H1 (cell line): ENCODE results near the gene SLC1A2. TPM values are rescaled to one million over a fixed set of nuclear protein-coding genes. Genes with fewer than 3 reads are reported as not detected.

Experiments used
- CTCF ChIA-PET: fragments of 300-600 bp; sonication (Branson Sonifier 250); formaldehyde crosslinking; loops from one replicate; lab custom pipeline; 2021; ENCODE audit not compliant: partially characterized antibody; lab: Charles Lee
- POLR2A ChIA-PET: fragments of 300-600 bp; sonication (Branson Sonifier 250); formaldehyde crosslinking; loops from one replicate; lab custom pipeline; 2021; ENCODE audit warnings: inconsistent platforms; ENCODE audit not compliant: partially characterized antibody; lab: Charles Lee
- DNase-seq, 2 experiments: peaks; one replicate each; pipeline versions ENCODE4 v3.0.0 to v3.0.0-alpha.2; 2010 to 2022; ENCODE audit warnings: low spot score in 2 of 2, low read depth in 1 of 2, mixed read lengths in 1 of 2
- FAIRE-seq: peaks from 2 replicates; lab custom pipeline; 2011; peaks lifted over from hg19 to GRCh38; lab: Jason Lieb, UNC
- H2AFZ ChIP-seq: 2 replicates; pipeline ENCODE4 v1.8.1; 2012; ENCODE audit warnings: low read length, inconsistent platforms
- H2AK5ac ChIP-seq: 2 replicates; pipeline ENCODE4 v1.6.1; 2013; ENCODE audit warnings: low read depth, low read length
- H2BK120ac ChIP-seq: replicated peaks from 2 replicates; pipeline ENCODE3; 2013; ENCODE audit warnings: low read depth, low read length, inconsistent platforms
- H2BK12ac ChIP-seq: 2 replicates; pipeline ENCODE4 v1.6.1; 2013; ENCODE audit warnings: low read depth, low read length
- H2BK15ac ChIP-seq: 2 replicates; pipeline ENCODE4 v1.6.1; 2013; ENCODE audit warnings: low read length
- H2BK20ac ChIP-seq: 2 replicates; pipeline ENCODE4 v1.6.1; 2013; ENCODE audit warnings: low read length
- H2BK5ac ChIP-seq: 2 replicates; pipeline ENCODE4 v1.6.1; 2013; ENCODE audit warnings: low read depth, low read length
- H3K14ac ChIP-seq: 2 replicates; pipeline ENCODE4 v1.6.1; 2013; ENCODE audit warnings: inconsistent platforms; ENCODE audit not compliant: insufficient read length
- H3K18ac ChIP-seq: 2 replicates; pipeline ENCODE4 v1.6.1; 2013; ENCODE audit warnings: low read length; ENCODE audit errors: extremely low read depth
- H3K23ac ChIP-seq: 2 replicates; pipeline ENCODE4 v1.6.1; 2013; ENCODE audit warnings: inconsistent platforms; ENCODE audit not compliant: insufficient read length
- H3K23me2 ChIP-seq: 2 replicates; pipeline ENCODE4 v1.6.1; 2013; ENCODE audit warnings: low read depth, low read length
- H3K27ac ChIP-seq: 2 replicates; pipeline ENCODE4 v1.6.1; 2011; ENCODE audit warnings: low read depth, low read length, inconsistent platforms
- H3K27me3 ChIP-seq, 4 experiments: replicated peaks in 1 of 4; 1 replicate in 1 of 4; 2 replicates in 3 of 4; pipeline versions ENCODE4 v1.6.1 to v1.8.1; 2011 to 2013; ENCODE audit warnings: low read length in 3 of 4, mild to moderate bottlenecking in 3 of 4, inconsistent platforms in 2 of 4, mixed read lengths in 2 of 4, moderate library complexity in 1 of 4; ENCODE audit not compliant: control insufficient read depth in 3 of 4, insufficient read depth in 3 of 4; ENCODE audit errors: extremely low read depth in 1 of 4
- H3K36me3 ChIP-seq, 4 experiments: 2 replicates each; pipeline versions ENCODE4 v1.6.1 to v1.8.1; 2011 to 2013; ENCODE audit warnings: mild to moderate bottlenecking in 4 of 4, low read length in 3 of 4, moderate library complexity in 2 of 4, control low read depth in 1 of 4, inconsistent platforms in 1 of 4; ENCODE audit not compliant: insufficient read depth in 4 of 4, control insufficient read depth in 2 of 4
- H3K4ac ChIP-seq: replicated peaks from 2 replicates; pipeline ENCODE3; 2013; ENCODE audit warnings: low read length, low read depth, mixed read lengths, inconsistent platforms; ENCODE audit not compliant: insufficient read length
- H3K4me1 ChIP-seq, 4 experiments: replicated peaks in 1 of 4; 1 replicate in 1 of 4; 2 replicates in 3 of 4; pipeline versions ENCODE4 v1.6.1 to v1.8.1; 2011 to 2013; ENCODE audit warnings: low read length in 3 of 4, inconsistent platforms in 2 of 4, mixed read lengths in 1 of 4; ENCODE audit not compliant: insufficient read depth in 4 of 4, control insufficient read depth in 3 of 4
- H3K4me2 ChIP-seq, 2 experiments: 2 replicates each; pipeline versions ENCODE4 v1.6.1 to v1.8.1; 2011 to 2013; ENCODE audit warnings: low read depth in 2 of 2, low read length in 2 of 2, control low read depth in 1 of 2, inconsistent platforms in 1 of 2, mild to moderate bottlenecking in 1 of 2; ENCODE audit not compliant: insufficient read depth in 1 of 2
- H3K4me3 ChIP-seq, 4 experiments: fragments of 200-600, 300-600 bp in 1 of 4; sonication (generic), shearing (Covaris generic), sonication (Bioruptor Twin) in 1 of 4; 2 replicates each; pipeline versions ENCODE4 v1.5.1 to v1.8.1; 2011 to 2016; ENCODE audit warnings: low read length in 4 of 4, low read depth in 3 of 4, control low read depth in 2 of 4, inconsistent platforms in 2 of 4, mild to moderate bottlenecking in 2 of 4, mixed read lengths in 1 of 4, moderate library complexity in 1 of 4; ENCODE audit not compliant: insufficient read depth in 2 of 4; ENCODE audit errors: extremely low read depth in 1 of 4
- H3K56ac ChIP-seq: replicated peaks from 2 replicates; pipeline ENCODE3; 2013; ENCODE audit warnings: low read depth, mild to moderate bottlenecking, mixed read lengths, low read length, inconsistent platforms; ENCODE audit not compliant: insufficient read length
- H3K79me1 ChIP-seq: 2 replicates; pipeline ENCODE4 v1.6.1; 2013; ENCODE audit warnings: low read depth, low read length, control low read depth
- H3K79me2 ChIP-seq, 2 experiments: 2 replicates each; pipeline versions ENCODE4 v1.6.1 to v1.8.1; 2012 to 2013; ENCODE audit warnings: low read length in 2 of 2, mild to moderate bottlenecking in 2 of 2, inconsistent platforms in 1 of 2; ENCODE audit not compliant: insufficient read depth in 2 of 2, control insufficient read depth in 1 of 2
- H3K9ac ChIP-seq, 4 experiments: replicated peaks in 1 of 4; 1 replicate in 1 of 4; 2 replicates in 3 of 4; pipeline versions ENCODE4 v1.6.1 to v1.8.1; 2011 to 2013; ENCODE audit warnings: low read depth in 3 of 4, low read length in 3 of 4, control low read depth in 2 of 4, mild to moderate bottlenecking in 2 of 4, moderate library complexity in 2 of 4, inconsistent platforms in 1 of 4; ENCODE audit errors: extremely low read depth in 1 of 4
- H3K9me3 ChIP-seq, 2 experiments: 2 replicates each; pipeline versions ENCODE4 v1.6.1 to v1.8.1; 2012 to 2013; ENCODE audit warnings: mild to moderate bottlenecking in 2 of 2, moderate library complexity in 2 of 2, control low read depth in 1 of 2, inconsistent platforms in 1 of 2, low read depth in 1 of 2, low read length in 1 of 2, mixed read lengths in 1 of 2; ENCODE audit not compliant: insufficient read depth in 2 of 2
- H4K20me1 ChIP-seq, 2 experiments: replicated peaks in 1 of 2; 2 replicates each; pipeline versions ENCODE3 to v1.8.1; 2011 to 2013; ENCODE audit warnings: inconsistent platforms in 2 of 2, low read length in 2 of 2, mild to moderate bottlenecking in 1 of 2; ENCODE audit not compliant: insufficient read depth in 2 of 2, control insufficient read depth in 1 of 2
- H4K5ac ChIP-seq: 2 replicates; pipeline ENCODE4 v1.6.1; 2013; ENCODE audit warnings: low read length, low read depth, mixed read lengths, inconsistent platforms; ENCODE audit not compliant: insufficient read length
- H4K8ac ChIP-seq: 2 replicates; pipeline ENCODE4 v1.8.0; 2013; ENCODE audit warnings: mild to moderate bottlenecking, moderate library complexity, low read length, inconsistent platforms; ENCODE audit not compliant: insufficient read depth; ENCODE audit errors: extremely low read depth
- H4K91ac ChIP-seq: replicated peaks from 2 replicates; pipeline ENCODE3; 2013; ENCODE audit warnings: low read length, mixed read lengths, inconsistent platforms; ENCODE audit not compliant: insufficient read length
- CTCF ChIP-seq, 3 experiments: IDR thresholded peaks; 1 replicate in 2 of 3; 2 replicates in 1 of 3; pipeline versions ENCODE4 v1.5.1 to v1.6.1; 2011; ENCODE audit warnings: low read length in 3 of 3, mild to moderate bottlenecking in 3 of 3, inconsistent platforms in 2 of 3, low read depth in 1 of 3, moderate library complexity in 1 of 3; ENCODE audit not compliant: insufficient read depth in 1 of 3; ENCODE audit errors: control extremely low read depth in 1 of 3
- EZH2 ChIP-seq: fragments of 200-600 bp; sonication (generic); IDR thresholded peaks from 2 replicates; pipeline ENCODE4 v1.7.1; 2012; ENCODE audit warnings: low read depth, mild to moderate bottlenecking, moderate library complexity, low read length, inconsistent platforms; ENCODE audit not compliant: severe bottlenecking
- GABPA ChIP-seq: IDR thresholded peaks from 2 replicates; pipeline ENCODE4 v1.6.1; 2011; ENCODE audit warnings: mild to moderate bottlenecking, low read length, moderate library complexity, borderline replicate concordance; ENCODE audit not compliant: insufficient read depth
- HDAC2 ChIP-seq, 2 experiments: fragments of 300-600 bp in 1 of 2; sonication (generic) in 1 of 2; IDR thresholded peaks; 2 replicates each; pipeline ENCODE4 v1.6.1; 2011 to 2012; ENCODE audit warnings: low read depth in 2 of 2, low read length in 2 of 2, mild to moderate bottlenecking in 2 of 2, moderate library complexity in 2 of 2, borderline replicate concordance in 1 of 2, inconsistent platforms in 1 of 2
- KDM1A ChIP-seq: fragments of 200-600, 300-600 bp; sonication (generic); IDR thresholded peaks from 2 replicates; pipeline ENCODE4 v1.7.1; 2016; ENCODE audit warnings: mild to moderate bottlenecking, low read length, borderline replicate concordance
- POLR2A ChIP-seq, 2 experiments: IDR thresholded peaks; 1 replicate in 1 of 2; 2 replicates in 1 of 2; pipeline ENCODE4 v1.6.1; 2011; ENCODE audit warnings: low read depth in 2 of 2, low read length in 2 of 2, mild to moderate bottlenecking in 2 of 2; ENCODE audit errors: control extremely low read depth in 1 of 2
- TAF7 ChIP-seq: optimal IDR thresholded peaks from 2 replicates; pipeline ENCODE3; 2011; ENCODE audit warnings: low read depth, mild to moderate bottlenecking, inconsistent platforms, low read length, moderate library complexity, borderline replicate concordance
- WGBS, 2 experiments: shearing (Covaris generic) in 1 of 2; methylation state at CpG; one replicate each; pipeline versions ENCODE4 v1.1.6 to v1.1.7; 2013 to 2015; ENCODE audit warnings: low lambda C conversion rate in 2 of 2, mixed read lengths in 2 of 2, inconsistent platforms in 1 of 2, low coverage in 1 of 2, missing lambda C conversion rate in 1 of 2; ENCODE audit not compliant: insufficient replicate concordance in 2 of 2, insufficient coverage in 1 of 2, insufficient read length in 1 of 2; ENCODE audit errors: extremely low coverage in 1 of 2, missing lambda C conversion rate in 1 of 2; 5-methylcytosine and 5-hydroxymethylcytosine counted together
- polyA plus RNA-seq, 7 experiments: library from polyadenylated mRNA; depleted of rRNA in 3 of 7; stranded (reverse) in 5 of 7; unstranded in 2 of 7; fragments of >200 nt in 5 of 7; fragments of 200-250 nt in 2 of 7; gene quantifications; 1 replicate in 5 of 7; 2 replicates in 1 of 7; 4 replicates in 1 of 7; pipeline versions ENCODE4 v1.2.1 to v1.2.3, GENCODE V29; 2011 to 2013; ENCODE audit warnings: missing spikeins in 2 of 7, mixed read lengths in 2 of 7
- total RNA-seq: library from RNA; stranded (reverse); fragmentation: NEBNext Ultra II Directional; extraction: Animal tissue kit (Norgen Biotek cat#: 25700); gene quantifications from 2 replicates; pipeline ENCODE4 v1.2.1, GENCODE V29; 2021

Gene SLC1A2
- total and polyA plus RNA-seq, 2 of the 8 experiments (the other 6 are each of a cell fraction or from before 2014, with no cell fraction given): 0.57 to 1.2 TPM

GRCh38 chr11:35230388-35230787 is 189.0 kb downstream of the SLC1A2 start:
- Histone ChIP-seq H3K56ac (no peak overlapping the region), H3K4me2 (no peak overlapping the region), H3K4me3 (no peak overlapping the region), H3K23me2 (no peaks in the 10 kb centered on the region), H4K91ac (no peak overlapping the region), H4K5ac (no peak overlapping the region), H2AFZ (no peak overlapping the region), H3K9me3 (no peaks in the 10 kb centered on the region), H3K14ac (no peak overlapping the region), H3K4me1 (no peaks in the 10 kb centered on the region), H3K9ac (no peak overlapping the region), H4K8ac (no peak overlapping the region), H4K20me1 (no peaks in the 10 kb centered on the region), H3K27me3 (no peaks in the 10 kb centered on the region), H3K79me1 (no peaks in the 10 kb centered on the region), H3K79me2 (no peaks in the 10 kb centered on the region), H2BK20ac (no peak overlapping the region), H2BK5ac (no peak overlapping the region), H2BK12ac (no peak overlapping the region), H3K36me3 (no peaks in the 10 kb centered on the region), H3K4ac (no peak overlapping the region), H3K18ac (no peak overlapping the region), H3K27ac (no peak overlapping the region), H2AK5ac (no peak overlapping the region), H3K23ac (no peak overlapping the region), H2BK15ac (no peak overlapping the region), H2BK120ac (no peak overlapping the region)
- WGBS, 2 experiments: 90% methylated on average over 1 of the region's 1 CpG; no CpG with 5 or more reads in 1 of the 2 experiments
- no peak for TF ChIP-seq POLR2A (IDR thresholded peaks at IDR 0.05; ENCODE audit: control extremely low read depth in 1 of 2, low read depth in 2 of 2, low read length in 2 of 2)
- TF ChIP-seq KDM1A: no peak
- no peak for TF ChIP-seq TAF7
- TF ChIP-seq GABPA: no peak
- TF ChIP-seq CTCF (IDR thresholded peaks at IDR 0.05; ENCODE audit: control extremely low read depth in 1 of 3, insufficient read depth in 1 of 3, low read depth in 1 of 3, low read length in 3 of 3): no peak
- TF ChIP-seq HDAC2 (IDR thresholded peaks at IDR 0.05; ENCODE audit: borderline replicate concordance in 1 of 2, low read depth in 2 of 2, low read length in 2 of 2): no peak
- no peak for TF ChIP-seq EZH2
- FAIRE-seq (no peak), DNase-seq (no peak)
- ChIA-PET CTCF (no interaction called here), POLR2A (no interaction called here)
